ENCODE results near the gene PTPN20.

The PTPN20 gene

GRCh38 chr10:47050618-47051455, 139.6 kb downstream of the PTPN20 start:
- Histone ChIP-seq H3K4me1 (ENCODE audit: control insufficient read depth, insufficient read depth, low read length) (no peaks in the 10 kb centered on the region), H3K9me3 (ENCODE audit: control insufficient read depth, low read length) (no peaks in the 10 kb centered on the region), H3K4me3 (ENCODE audit: low read length) (no peak overlapping the region), H3K9ac (ENCODE audit: low read length) (no peak overlapping the region), H3K27me3 (ENCODE audit: control insufficient read depth, insufficient read depth, low read length) (no peaks in the 10 kb centered on the region), H3K36me3 (ENCODE audit: control insufficient read depth, insufficient read depth, low read length) (no peaks in the 10 kb centered on the region)

GRCh38 chr10:47051741-47052238, 140.6 kb downstream of the PTPN20 start:
- H3K36me3 ChIP-seq (ENCODE audit: control insufficient read depth, insufficient read depth, low read length) = no peaks in the 10 kb centered on the region
- H3K4me3 ChIP-seq (ENCODE audit: low read length) = no peak overlapping the region
- no peaks in the 10 kb centered on the region for H3K4me1 ChIP-seq (ENCODE audit: control insufficient read depth, insufficient read depth, low read length)
- H3K9me3 ChIP-seq (ENCODE audit: control insufficient read depth, low read length) = no peaks in the 10 kb centered on the region
- H3K27me3 ChIP-seq (ENCODE audit: control insufficient read depth, insufficient read depth, low read length) = no peaks in the 10 kb centered on the region
- no peak overlapping the region for H3K9ac ChIP-seq (ENCODE audit: low read length)
